ENCODE data around the gene MAD2L1. TPM values are rescaled to one million over a fixed set of nuclear protein-coding genes. Genes with fewer than 3 reads are reported as not detected.
"Not testable (repeated sequence)": the region's sequence is repeated elsewhere in the genome, so short reads cannot be mapped to it uniquely, and the experiment has no call there.

MAD2L1 gene
- total RNA-seq, 2 donors from 2014 or later = 2.4 to 11.0 TPM

GRCh38 chr4:120096508-120097297, 30.1 kb upstream of the MAD2L1 start:
- Histone ChIP-seq H3K36me3 (no peaks in the 10 kb centered on the region), H3K27me3 (replicated peaks; ENCODE audit: insufficient read depth) (no peaks in the 10 kb centered on the region), H3K9me3 (no peaks in the 10 kb centered on the region), H3K4me1 (replicated peaks) (no peaks in the 10 kb centered on the region), H3K27ac (no peak overlapping the region), H3K4me3 (no peak overlapping the region)
- 35% methylated on average over 2 of the region's 2 CpGs for WGBS
- DNase-seq (ENCODE audit: low spot score) = no peak
- intact Hi-C loops (cut with DNase I) = no loop called here
- TF ChIP-seq POLR2AphosphoS5 (IDR thresholded peaks at IDR 0.05) = no peak
- TF ChIP-seq POLR2A (IDR thresholded peaks at IDR 0.05) = no peak
- TF ChIP-seq, protein P1, sequence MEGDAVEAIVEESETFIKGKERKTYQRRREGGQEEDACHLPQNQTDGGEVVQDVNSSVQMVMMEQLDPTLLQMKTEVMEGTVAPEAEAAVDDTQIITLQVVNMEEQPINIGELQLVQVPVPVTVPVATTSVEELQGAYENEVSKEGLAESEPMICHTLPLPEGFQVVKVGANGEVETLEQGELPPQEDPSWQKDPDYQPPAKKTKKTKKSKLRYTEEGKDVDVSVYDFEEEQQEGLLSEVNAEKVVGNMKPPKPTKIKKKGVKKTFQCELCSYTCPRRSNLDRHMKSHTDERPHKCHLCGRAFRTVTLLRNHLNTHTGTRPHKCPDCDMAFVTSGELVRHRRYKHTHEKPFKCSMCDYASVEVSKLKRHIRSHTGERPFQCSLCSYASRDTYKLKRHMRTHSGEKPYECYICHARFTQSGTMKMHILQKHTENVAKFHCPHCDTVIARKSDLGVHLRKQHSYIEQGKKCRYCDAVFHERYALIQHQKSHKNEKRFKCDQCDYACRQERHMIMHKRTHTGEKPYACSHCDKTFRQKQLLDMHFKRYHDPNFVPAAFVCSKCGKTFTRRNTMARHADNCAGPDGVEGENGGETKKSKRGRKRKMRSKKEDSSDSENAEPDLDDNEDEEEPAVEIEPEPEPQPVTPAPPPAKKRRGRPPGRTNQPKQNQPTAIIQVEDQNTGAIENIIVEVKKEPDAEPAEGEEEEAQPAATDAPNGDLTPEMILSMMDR (IDR thresholded peaks at IDR 0.05) = no peak

GRCh38 chr4:120088507-120088906, 21.9 kb upstream of the MAD2L1 start:
- TF ChIP-seq POLR2A (IDR thresholded peaks at IDR 0.05) (no peak), POLR2AphosphoS5 (IDR thresholded peaks at IDR 0.05) (no peak)
- TF ChIP-seq, protein P1 (IDR thresholded peaks at IDR 0.05) = no peak
- H3K4me3 ChIP-seq = no peak overlapping the region
- no peaks in the 10 kb centered on the region for H3K36me3 ChIP-seq
- no peaks in the 10 kb centered on the region for H3K27me3 ChIP-seq (replicated peaks; ENCODE audit: insufficient read depth)
- no peak for DNase-seq (ENCODE audit: low spot score)
- intact Hi-C loops (cut with DNase I) = no loop called here
- WGBS = 75% methylated on average over 2 of the region's 2 CpGs
- no peaks in the 10 kb centered on the region for H3K9me3 ChIP-seq
- H3K27ac ChIP-seq = no peak overlapping the region
- H3K4me1 ChIP-seq (replicated peaks) = no peaks in the 10 kb centered on the region

GRCh38 chr4:120088066-120088465, 21.4 kb upstream of the MAD2L1 start:
- H3K4me3 ChIP-seq; H3K36me3 ChIP-seq; H3K9me3 ChIP-seq; H3K27me3 ChIP-seq (replicated peaks; ENCODE audit: insufficient read depth); H3K4me1 ChIP-seq (replicated peaks); intact Hi-C loops (cut with DNase I); H3K27ac ChIP-seq; DNase-seq (ENCODE audit: low spot score): not testable (repeated sequence)
- 72% methylated on average over 1 of the region's 1 CpG for WGBS

DNA sequence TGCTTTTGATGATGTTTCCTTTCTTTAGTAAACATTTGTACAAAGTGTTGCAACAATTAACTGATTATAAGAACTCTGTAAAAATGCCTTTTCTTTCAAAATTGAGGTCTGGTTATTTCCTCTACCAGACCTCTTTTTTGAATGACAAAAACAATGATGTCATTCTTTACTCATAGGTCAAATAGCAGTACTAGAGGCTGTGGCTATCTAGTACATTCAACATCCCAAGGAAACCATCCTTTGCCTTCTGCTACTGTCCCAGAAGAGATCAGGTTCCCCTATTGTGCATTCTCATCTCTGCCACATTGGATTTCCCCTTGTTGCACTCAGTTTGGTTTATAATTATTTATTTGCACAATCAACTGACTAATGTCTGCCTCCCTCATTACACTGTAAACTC, 19.1 kb upstream of the MAD2L1 start:
- no peaks in the 10 kb centered on the region for H3K36me3 ChIP-seq
- intact Hi-C loops (cut with DNase I) = no loop called here
- no peak for DNase-seq (ENCODE audit: low spot score)

GRCh38 chr4:120084327-120084726, 17.7 kb upstream of the MAD2L1 start:
- no peaks in the 10 kb centered on the region for H3K27me3 ChIP-seq (replicated peaks; ENCODE audit: insufficient read depth)
- intact Hi-C loops (cut with DNase I) = no loop called here
- no peak for DNase-seq (ENCODE audit: low spot score)

More for the DNA sequence above, 19.1 kb upstream of the MAD2L1 start:
- no peaks in the 10 kb centered on the region for H3K27me3 ChIP-seq (replicated peaks; ENCODE audit: insufficient read depth)
- no peaks in the 10 kb centered on the region for H3K9me3 ChIP-seq
- no peak overlapping the region for H3K4me3 ChIP-seq
- H3K27ac ChIP-seq = no peak overlapping the region
- TF ChIP-seq, protein P1 (IDR thresholded peaks at IDR 0.05) = no peak
- TF ChIP-seq POLR2AphosphoS5 (IDR thresholded peaks at IDR 0.05) = no peak
- no peak for TF ChIP-seq POLR2A (IDR thresholded peaks at IDR 0.05)
- H3K4me1 ChIP-seq (replicated peaks) = no peaks in the 10 kb centered on the region

More at GRCh38 chr4:120084327-120084726, 17.7 kb upstream of the MAD2L1 start:
- Histone ChIP-seq H3K9me3 (no peaks in the 10 kb centered on the region), H3K4me1 (replicated peaks) (no peaks in the 10 kb centered on the region), H3K36me3 (no peaks in the 10 kb centered on the region), H3K27ac (no peak overlapping the region), H3K4me3 (no peak overlapping the region)
- TF ChIP-seq POLR2A (IDR thresholded peaks at IDR 0.05) (no peak), POLR2AphosphoS5 (IDR thresholded peaks at IDR 0.05) (no peak)
- TF ChIP-seq, protein P1 (IDR thresholded peaks at IDR 0.05) = no peak

Measured in prostate gland (tissue), 2 donors.